Upper lobe of right lung (tissue), 1 donor: ENCODE measurements around the gene PLEKHA5. TPM values are rescaled to one million over a fixed set of nuclear protein-coding genes. Genes with fewer than 3 reads are reported as not detected.

Experiments
- ATAC-seq: fragments of 200-7000 bp; cut with Tn5 transposase; one replicate; pipeline ENCODE4 v1.9.1; 2020; ENCODE audit warnings: mild to moderate bottlenecking, moderate library complexity
- DNase-seq: peaks from one replicate; pipeline ENCODE4 v3.0.0-alpha.2; 2020
- H3K27ac ChIP-seq: fragments of 200-600 bp; one replicate; pipeline ENCODE4 v1.8.0; 2022
- H3K27me3 ChIP-seq: fragments of 200-600 bp; one replicate; pipeline ENCODE4 v1.8.0; 2022; ENCODE audit warnings: mild to moderate bottlenecking
- H3K36me3 ChIP-seq: fragments of 200-600 bp; one replicate; pipeline ENCODE4 v1.8.0; 2022
- H3K4me1 ChIP-seq: fragments of 200-600 bp; one replicate; pipeline ENCODE4 v1.8.0; 2022
- H3K4me3 ChIP-seq: fragments of 200-600 bp; one replicate; pipeline ENCODE4 v1.8.0; 2022; ENCODE audit warnings: mild to moderate bottlenecking
- H3K9me3 ChIP-seq: fragments of 200-600 bp; one replicate; pipeline ENCODE4 v1.8.0; 2022
- intact Hi-C: fragments of 100-400 bp; cut with DNase I; formaldehyde crosslinking; loops from one replicate; pipeline ENCODE4 v1.11.0; 2022
- total RNA-seq: library from RNA; stranded (reverse); fragmentation: NEBNext Ultra II Directional; extraction: Animal tissue kit (Norgen Biotek cat#: 25700); gene quantifications from one replicate; pipeline ENCODE4 v1.2.1, GENCODE V29; 2021
- TF ChIP-seq, protein P1 (sequence below): fragments of 200-600 bp; IDR thresholded peaks from one replicate; pipeline ENCODE4 v1.8.0; 2022; ENCODE audit warnings: antibody characterized with exemption
- donor health status: DM: no; HTN: yes; CAD: no; lungs with severe emphysema.

Gene PLEKHA5
- total RNA-seq, 1 donor from 2014 or later, result 30.2 TPM

DNA sequence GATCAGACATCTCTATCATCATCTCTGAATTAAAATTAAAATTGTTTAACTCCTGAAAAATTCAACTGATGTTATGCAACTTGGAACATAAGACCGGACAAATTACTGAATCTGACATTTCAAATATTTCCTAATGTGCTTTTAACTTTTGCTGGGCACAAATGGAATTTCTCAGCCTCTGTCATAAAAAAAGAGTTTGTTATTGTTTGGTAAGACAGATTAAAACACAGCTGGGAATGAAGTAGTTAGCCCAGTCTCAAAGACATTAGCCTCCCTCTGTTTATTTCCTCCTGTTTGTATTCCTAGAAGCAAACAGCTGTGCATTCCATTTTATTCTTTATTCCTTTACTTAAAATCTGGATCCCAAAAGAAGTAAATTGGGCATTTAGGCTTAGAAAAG is 29.4 kb downstream of the PLEKHA5 start:
- TF ChIP-seq, protein P1, sequence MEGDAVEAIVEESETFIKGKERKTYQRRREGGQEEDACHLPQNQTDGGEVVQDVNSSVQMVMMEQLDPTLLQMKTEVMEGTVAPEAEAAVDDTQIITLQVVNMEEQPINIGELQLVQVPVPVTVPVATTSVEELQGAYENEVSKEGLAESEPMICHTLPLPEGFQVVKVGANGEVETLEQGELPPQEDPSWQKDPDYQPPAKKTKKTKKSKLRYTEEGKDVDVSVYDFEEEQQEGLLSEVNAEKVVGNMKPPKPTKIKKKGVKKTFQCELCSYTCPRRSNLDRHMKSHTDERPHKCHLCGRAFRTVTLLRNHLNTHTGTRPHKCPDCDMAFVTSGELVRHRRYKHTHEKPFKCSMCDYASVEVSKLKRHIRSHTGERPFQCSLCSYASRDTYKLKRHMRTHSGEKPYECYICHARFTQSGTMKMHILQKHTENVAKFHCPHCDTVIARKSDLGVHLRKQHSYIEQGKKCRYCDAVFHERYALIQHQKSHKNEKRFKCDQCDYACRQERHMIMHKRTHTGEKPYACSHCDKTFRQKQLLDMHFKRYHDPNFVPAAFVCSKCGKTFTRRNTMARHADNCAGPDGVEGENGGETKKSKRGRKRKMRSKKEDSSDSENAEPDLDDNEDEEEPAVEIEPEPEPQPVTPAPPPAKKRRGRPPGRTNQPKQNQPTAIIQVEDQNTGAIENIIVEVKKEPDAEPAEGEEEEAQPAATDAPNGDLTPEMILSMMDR, result no peak
- no peak overlapping the region for H3K4me3 ChIP-seq
- intact Hi-C loops, result no loop called here
- no peaks in the 10 kb centered on the region for H3K36me3 ChIP-seq
- no peaks in the 10 kb centered on the region for H3K9me3 ChIP-seq
- no peak for DNase-seq
- H3K27ac ChIP-seq, result no peak overlapping the region
- peaks cover 16% of the 10 kb centered on the region for H3K4me1 ChIP-seq
- H3K27me3 ChIP-seq, result no peaks in the 10 kb centered on the region
- ATAC-seq, result no peak

DNA sequence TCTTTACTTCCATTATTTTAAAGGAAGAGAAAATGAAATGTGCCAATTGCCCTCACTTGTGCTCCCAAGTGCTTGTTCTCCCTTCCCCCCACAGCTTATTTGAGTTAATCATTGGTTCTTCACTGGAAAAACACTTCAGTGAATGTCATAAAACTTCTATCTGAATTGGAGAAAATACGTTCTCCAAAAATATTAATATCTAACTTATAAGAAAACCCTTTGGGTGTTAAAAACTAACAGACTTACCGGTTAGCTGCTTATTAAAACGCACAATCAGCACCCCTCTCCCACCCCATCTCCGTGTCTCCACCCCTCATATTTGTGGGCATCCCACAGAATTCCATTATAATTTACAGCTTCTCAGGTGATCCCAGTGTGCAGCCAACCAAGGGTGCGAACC is 31.7 kb downstream of the PLEKHA5 start:
- no peaks in the 10 kb centered on the region for H3K36me3 ChIP-seq
- H3K27ac ChIP-seq, result no peak overlapping the region
- H3K4me1 ChIP-seq, result peaks cover 10% of the 10 kb centered on the region
- H3K4me3 ChIP-seq, result no peak overlapping the region
- DNase-seq (no peak), ATAC-seq (no peak)
- TF ChIP-seq, protein P1, result no peak
- intact Hi-C loops, result no loop called here
- H3K27me3 ChIP-seq, result no peaks in the 10 kb centered on the region
- H3K9me3 ChIP-seq, result no peaks in the 10 kb centered on the region

DNA sequence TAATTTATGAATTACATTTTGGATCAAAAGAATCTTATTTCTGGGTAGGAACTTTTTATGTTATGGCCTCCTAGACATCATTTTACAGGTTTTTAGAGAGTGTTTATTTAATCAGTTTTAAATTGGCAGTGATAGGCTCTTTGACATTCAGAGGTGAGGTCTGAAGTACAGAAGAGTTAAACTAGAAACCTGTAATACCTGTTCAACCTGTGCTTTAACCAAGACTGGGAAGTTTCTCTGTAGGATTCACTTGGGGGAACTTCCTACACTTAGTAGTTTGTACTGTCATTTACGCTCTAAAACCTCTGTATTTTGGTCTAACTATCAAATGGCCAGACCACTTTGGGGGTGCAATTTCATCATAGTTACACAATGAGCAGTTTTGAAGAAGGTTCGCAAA is 35.9 kb downstream of the PLEKHA5 start:
- DNase-seq (no peak), ATAC-seq (peak; percentile 44)
- Histone ChIP-seq H3K27ac (no peak overlapping the region), H3K27me3 (no peaks in the 10 kb centered on the region), H3K4me1 (no peaks in the 10 kb centered on the region), H3K9me3 (no peaks in the 10 kb centered on the region), H3K36me3 (no peaks in the 10 kb centered on the region), H3K4me3 (no peak overlapping the region)
- TF ChIP-seq, protein P1, result no peak
- intact Hi-C loops, result no loop called here

DNA sequence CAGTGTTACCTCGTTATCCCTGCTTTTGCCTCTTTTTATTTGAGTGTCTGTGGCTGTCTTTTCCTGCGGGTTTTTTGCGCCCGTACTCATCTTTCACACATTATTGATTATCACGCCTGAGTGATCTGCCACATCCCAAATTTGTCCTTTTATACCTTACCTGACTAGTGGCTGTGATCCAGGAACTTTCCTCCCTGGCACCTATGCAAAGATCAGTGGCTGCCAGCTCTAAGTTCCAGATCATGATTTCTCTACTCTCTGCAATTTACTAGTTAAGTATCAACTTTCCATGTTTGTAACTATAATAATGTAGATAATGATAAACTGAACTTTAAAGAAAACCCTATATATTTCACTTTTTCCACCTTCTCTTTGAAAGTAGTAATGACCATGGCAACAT is 36.9 kb downstream of the PLEKHA5 start:
- Histone ChIP-seq H3K9me3 (no peaks in the 10 kb centered on the region), H3K36me3 (no peaks in the 10 kb centered on the region), H3K4me1 (no peaks in the 10 kb centered on the region), H3K27ac (no peak overlapping the region), H3K4me3 (no peak overlapping the region), H3K27me3 (no peaks in the 10 kb centered on the region)
- DNase-seq (no peak), ATAC-seq (no peak)
- intact Hi-C loops, result no loop called here
- TF ChIP-seq, protein P1, result no peak

DNA sequence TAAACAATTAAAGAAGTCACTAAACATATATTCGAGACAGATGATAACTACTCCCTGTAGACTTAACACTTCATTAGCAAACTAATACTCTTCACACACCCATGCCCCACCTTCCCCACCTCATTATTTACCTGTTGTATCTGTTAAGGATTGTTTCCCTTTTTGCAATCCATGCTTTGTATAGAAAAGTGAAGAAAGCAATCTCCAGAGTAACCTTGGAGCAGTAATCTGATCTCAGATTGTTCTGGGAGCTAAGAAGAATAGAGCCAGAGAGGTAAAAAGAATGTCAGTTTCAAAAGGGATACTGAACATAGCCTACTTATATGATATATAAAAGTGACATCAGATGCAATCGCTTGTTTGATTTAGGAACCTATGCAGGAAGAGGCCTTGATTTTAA is 37.4 kb downstream of the PLEKHA5 start:
- H3K27ac ChIP-seq, result no peak overlapping the region
- H3K27me3 ChIP-seq, result no peaks in the 10 kb centered on the region
- no peak for ATAC-seq

More for the DNA sequence above, 37.4 kb downstream of the PLEKHA5 start:
- no peak for DNase-seq
- Histone ChIP-seq H3K4me1 (no peaks in the 10 kb centered on the region), H3K9me3 (no peaks in the 10 kb centered on the region), H3K36me3 (no peaks in the 10 kb centered on the region), H3K4me3 (no peak overlapping the region)
- intact Hi-C loops, result no loop called here
- TF ChIP-seq, protein P1, result no peak
